ENCODE measurements around the gene STX2. TPM values are rescaled to one million over a fixed set of nuclear protein-coding genes. Genes with fewer than 3 reads are reported as not detected.

STX2 gene
- total RNA-seq, 2 donors from 2014 or later: 18.2 to 20.2 TPM

DNA sequence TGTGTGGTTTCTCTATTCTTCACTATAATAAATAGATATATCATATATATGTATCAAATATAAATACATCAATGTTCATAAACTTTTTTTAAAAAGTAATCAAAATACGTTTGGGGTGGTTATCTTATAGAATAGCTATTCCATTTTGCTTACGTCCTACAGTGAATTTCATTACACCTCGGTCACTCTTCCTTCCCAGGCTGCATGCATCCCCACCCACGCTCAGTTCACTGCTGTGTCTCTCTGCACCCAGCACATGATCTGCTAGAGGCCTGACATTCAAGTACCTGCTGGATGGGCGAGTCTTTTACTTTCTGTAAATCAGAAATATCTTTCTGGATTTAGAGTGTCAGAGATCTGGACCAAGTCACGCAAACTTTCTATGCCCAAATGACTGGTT, 3.6 kb downstream of the STX2 start:
- H3K4me3 Mint-ChIP-seq: no peak overlapping the region
- H3K9me3 Mint-ChIP-seq: no peaks in the 10 kb centered on the region
- Histone ChIP-seq H3K9ac (ENCODE audit: extremely low read depth, low read length, poor library complexity, severe bottlenecking) (no peak overlapping the region), H3K27me3 (ENCODE audit: control insufficient read depth, insufficient read depth, low read length, poor library complexity, severe bottlenecking) (no peaks in the 10 kb centered on the region), H3K9me3 (ENCODE audit: control insufficient read depth, low read length) (no peaks in the 10 kb centered on the region), H3K27ac (ENCODE audit: low read depth, low read length) (no peak overlapping the region), H3K4me3 (ENCODE audit: low read length) (no peak overlapping the region), H3K36me3 (ENCODE audit: control insufficient read depth, insufficient read depth, low read length) (no peaks in the 10 kb centered on the region), H3K4me1 (ENCODE audit: control insufficient read depth, insufficient read depth, low read length) (peaks cover 3% of the 10 kb centered on the region)
- 91 to 100% methylated on average over 4 to 6 of the region's 6 CpGs for WGBS, 2 experiments (ENCODE audit: insufficient coverage in 1 of 2, insufficient read length in 1 of 2)
- DNase-seq: peak; percentile 19
- H3K27ac Mint-ChIP-seq: no peak overlapping the region
- peaks cover 6% of the 10 kb centered on the region for H3K36me3 Mint-ChIP-seq (ENCODE audit: low read depth)
- H3K4me1 Mint-ChIP-seq: peaks cover 23% of the 10 kb centered on the region
- TF ChIP-seq, protein P1, sequence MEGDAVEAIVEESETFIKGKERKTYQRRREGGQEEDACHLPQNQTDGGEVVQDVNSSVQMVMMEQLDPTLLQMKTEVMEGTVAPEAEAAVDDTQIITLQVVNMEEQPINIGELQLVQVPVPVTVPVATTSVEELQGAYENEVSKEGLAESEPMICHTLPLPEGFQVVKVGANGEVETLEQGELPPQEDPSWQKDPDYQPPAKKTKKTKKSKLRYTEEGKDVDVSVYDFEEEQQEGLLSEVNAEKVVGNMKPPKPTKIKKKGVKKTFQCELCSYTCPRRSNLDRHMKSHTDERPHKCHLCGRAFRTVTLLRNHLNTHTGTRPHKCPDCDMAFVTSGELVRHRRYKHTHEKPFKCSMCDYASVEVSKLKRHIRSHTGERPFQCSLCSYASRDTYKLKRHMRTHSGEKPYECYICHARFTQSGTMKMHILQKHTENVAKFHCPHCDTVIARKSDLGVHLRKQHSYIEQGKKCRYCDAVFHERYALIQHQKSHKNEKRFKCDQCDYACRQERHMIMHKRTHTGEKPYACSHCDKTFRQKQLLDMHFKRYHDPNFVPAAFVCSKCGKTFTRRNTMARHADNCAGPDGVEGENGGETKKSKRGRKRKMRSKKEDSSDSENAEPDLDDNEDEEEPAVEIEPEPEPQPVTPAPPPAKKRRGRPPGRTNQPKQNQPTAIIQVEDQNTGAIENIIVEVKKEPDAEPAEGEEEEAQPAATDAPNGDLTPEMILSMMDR (conservative IDR thresholded peaks at IDR 0.05): no peak
- peaks cover 21% of the 10 kb centered on the region for H3K27me3 Mint-ChIP-seq (ENCODE audit: insufficient read depth)

DNA sequence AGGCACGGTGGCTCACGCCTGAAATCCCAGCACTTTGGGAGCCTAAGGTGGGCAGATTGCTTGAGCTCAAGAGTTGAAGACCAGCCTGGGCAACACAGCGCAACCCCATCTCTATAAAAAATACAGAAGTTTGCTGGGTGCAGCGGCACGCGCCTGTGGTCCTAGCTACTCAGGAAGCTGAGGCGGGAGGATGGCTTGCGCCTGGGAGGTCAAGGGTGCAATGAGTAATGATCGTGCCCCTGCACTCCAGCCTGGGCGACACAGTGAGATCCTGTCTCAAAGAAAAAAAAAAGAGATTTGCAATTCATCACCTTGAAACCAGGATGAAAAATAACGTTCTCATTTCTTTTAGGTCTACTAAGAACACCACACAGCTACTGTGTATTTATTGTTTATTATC, 4.0 kb downstream of the STX2 start:
- Mint-ChIP-seq H3K27me3 (ENCODE audit: insufficient read depth) (peaks cover 17% of the 10 kb centered on the region), H3K9me3 (no peaks in the 10 kb centered on the region), H3K4me1 (peaks cover 27% of the 10 kb centered on the region), H3K4me3 (no peak overlapping the region), H3K27ac (no peak overlapping the region), H3K36me3 (ENCODE audit: low read depth) (peaks cover 6% of the 10 kb centered on the region)
- H3K4me3 ChIP-seq (ENCODE audit: low read length): no peak overlapping the region
- no peak overlapping the region for H3K9ac ChIP-seq (ENCODE audit: extremely low read depth, low read length, poor library complexity, severe bottlenecking)
- DNase-seq: peak; percentile 24
- no peaks in the 10 kb centered on the region for H3K9me3 ChIP-seq (ENCODE audit: control insufficient read depth, low read length)
- peaks cover 3% of the 10 kb centered on the region for H3K4me1 ChIP-seq (ENCODE audit: control insufficient read depth, insufficient read depth, low read length)
- no peaks in the 10 kb centered on the region for H3K27me3 ChIP-seq (ENCODE audit: control insufficient read depth, insufficient read depth, low read length, poor library complexity, severe bottlenecking)
- TF ChIP-seq, protein P1 (conservative IDR thresholded peaks at IDR 0.05): no peak
- H3K27ac ChIP-seq (ENCODE audit: low read depth, low read length): no peak overlapping the region
- H3K36me3 ChIP-seq (ENCODE audit: control insufficient read depth, insufficient read depth, low read length): no peaks in the 10 kb centered on the region
- 92 to 97% methylated on average over 9 to 10 of the region's 11 CpGs for WGBS, 2 experiments (ENCODE audit: insufficient coverage in 1 of 2, insufficient read length in 1 of 2)

DNA sequence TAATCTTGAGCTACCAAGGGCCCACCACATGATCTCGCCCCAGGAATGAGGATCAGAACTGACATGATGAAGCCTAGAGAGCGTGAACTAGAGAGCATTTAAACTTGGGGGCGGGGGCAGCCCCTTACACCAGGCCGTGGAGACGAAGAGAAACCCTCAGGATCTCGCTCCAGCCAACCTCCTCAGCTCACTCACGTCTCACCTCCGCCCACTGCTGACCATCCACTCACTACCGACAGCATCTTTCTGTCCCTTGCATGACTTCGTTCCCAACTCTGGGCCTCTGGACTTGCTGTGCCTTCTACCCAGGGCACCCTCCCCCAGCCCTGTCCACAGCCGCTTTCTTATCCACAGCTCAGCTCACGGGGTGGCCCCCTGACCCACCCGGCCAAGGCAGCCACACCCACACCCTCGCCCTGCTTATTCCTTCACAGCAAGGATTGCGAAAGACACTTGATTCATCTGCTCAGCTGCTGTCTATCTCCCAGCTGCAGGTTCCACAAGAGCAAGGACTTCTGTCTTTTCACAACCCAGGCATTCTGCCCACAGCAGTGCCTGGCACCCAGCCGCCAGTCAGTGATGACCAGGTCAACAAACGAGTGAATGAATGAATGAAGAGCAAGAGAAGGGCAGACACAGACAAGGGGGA, 6.4 kb downstream of the STX2 start:
- H3K9ac ChIP-seq (ENCODE audit: extremely low read depth, low read length, poor library complexity, severe bottlenecking): no peak overlapping the region
- peaks cover 2% of the 10 kb centered on the region for H3K27me3 Mint-ChIP-seq (ENCODE audit: insufficient read depth)

More for the DNA sequence above, 6.4 kb downstream of the STX2 start:
- no peak overlapping the region for H3K4me3 ChIP-seq (ENCODE audit: low read length)
- TF ChIP-seq, protein P1 (conservative IDR thresholded peaks at IDR 0.05): no peak
- H3K27ac ChIP-seq (ENCODE audit: low read depth, low read length): no peak overlapping the region
- Mint-ChIP-seq H3K36me3 (ENCODE audit: low read depth) (peaks cover 6% of the 10 kb centered on the region), H3K4me3 (no peak overlapping the region), H3K4me1 (peaks cover 27% of the 10 kb centered on the region), H3K9me3 (no peaks in the 10 kb centered on the region), H3K27ac (no peak overlapping the region)
- no peaks in the 10 kb centered on the region for H3K9me3 ChIP-seq (ENCODE audit: control insufficient read depth, low read length)
- no peaks in the 10 kb centered on the region for H3K27me3 ChIP-seq (ENCODE audit: control insufficient read depth, insufficient read depth, low read length, poor library complexity, severe bottlenecking)
- DNase-seq: peak; percentile 49
- H3K36me3 ChIP-seq (ENCODE audit: control insufficient read depth, insufficient read depth, low read length): no peaks in the 10 kb centered on the region
- 89 to 95% methylated on average over 12 to 17 of the region's 17 CpGs for WGBS, 2 experiments (ENCODE audit: insufficient coverage in 1 of 2, insufficient read length in 1 of 2)
- peaks cover under 1% of the 10 kb centered on the region for H3K4me1 ChIP-seq (ENCODE audit: control insufficient read depth, insufficient read depth, low read length)

Data from endodermal cell (in vitro differentiated cells).